IPS-NIHi7 (cell line): Measurements from ENCODE around the gene CECR2.
"Not testable (repeated sequence)": the region's sequence is repeated elsewhere in the genome, so short reads cannot be mapped to it uniquely, and the experiment has no call there.

Experiments used
- DNase-seq: peaks from one replicate; pipeline ENCODE4 v3.0.0; 2012; ENCODE audit warnings: mixed read lengths; ENCODE audit errors: extremely low spot score

Gene CECR2

DNA sequence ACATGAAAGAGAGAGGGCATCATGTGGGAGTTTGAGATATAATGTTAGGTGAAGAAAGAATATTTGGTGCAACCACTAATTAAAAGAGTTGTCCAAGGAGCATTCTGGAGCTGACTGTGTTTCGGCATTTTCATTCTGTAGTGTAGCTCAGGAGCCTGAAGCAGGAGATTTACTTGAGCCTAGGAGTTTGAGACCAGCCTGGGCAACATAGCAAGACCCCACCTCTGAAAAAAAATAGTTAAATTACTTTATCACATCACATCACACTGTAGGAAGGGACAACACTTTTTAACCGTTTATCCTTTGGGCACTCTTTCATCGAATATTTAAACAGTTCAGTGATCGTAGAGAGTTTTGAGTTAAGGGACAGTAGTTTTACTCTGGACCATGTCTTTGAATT, 143.7 kb downstream of the CECR2 start:
- no peak for DNase-seq

DNA sequence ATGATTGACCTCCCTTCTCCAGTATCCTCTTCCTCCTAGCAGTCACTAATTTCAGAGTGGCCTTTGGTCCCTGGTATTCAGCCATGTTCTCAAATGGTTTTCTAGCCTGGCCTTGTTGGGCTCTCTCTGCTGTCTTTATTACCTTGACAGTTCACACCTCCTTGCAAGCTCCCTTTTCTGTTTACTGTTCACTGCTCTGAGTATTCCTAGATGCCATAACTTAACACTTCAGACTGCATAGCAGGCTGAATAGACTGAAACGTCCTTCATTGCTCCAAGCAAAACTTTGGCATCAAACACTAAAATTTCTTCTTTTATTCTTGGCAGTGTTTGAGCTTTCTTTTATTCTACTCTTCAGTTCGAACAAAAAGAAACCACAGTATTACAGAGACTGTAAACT, 144.4 kb downstream of the CECR2 start:
- DNase-seq, result no peak

DNA sequence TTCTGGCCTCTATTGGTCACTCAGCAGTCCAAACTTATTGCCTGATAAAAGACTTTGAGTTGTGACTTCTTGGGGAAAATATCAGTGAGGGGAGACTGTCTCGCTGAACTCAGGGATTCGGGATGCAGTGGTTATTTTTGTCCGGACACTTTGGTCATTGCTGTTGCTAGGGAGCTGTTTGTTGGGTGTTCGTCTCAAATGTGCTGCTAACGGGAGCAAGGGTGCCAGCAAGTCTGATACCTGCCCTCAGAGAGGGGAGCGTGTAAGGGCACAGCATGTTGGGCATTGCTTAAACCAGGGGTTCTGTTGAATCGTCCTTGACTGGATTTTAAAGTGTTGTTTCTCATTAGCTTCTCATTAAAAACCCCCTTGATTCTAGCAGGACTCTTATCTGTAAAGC, 144.8 kb downstream of the CECR2 start:
- DNase-seq, result no peak

DNA sequence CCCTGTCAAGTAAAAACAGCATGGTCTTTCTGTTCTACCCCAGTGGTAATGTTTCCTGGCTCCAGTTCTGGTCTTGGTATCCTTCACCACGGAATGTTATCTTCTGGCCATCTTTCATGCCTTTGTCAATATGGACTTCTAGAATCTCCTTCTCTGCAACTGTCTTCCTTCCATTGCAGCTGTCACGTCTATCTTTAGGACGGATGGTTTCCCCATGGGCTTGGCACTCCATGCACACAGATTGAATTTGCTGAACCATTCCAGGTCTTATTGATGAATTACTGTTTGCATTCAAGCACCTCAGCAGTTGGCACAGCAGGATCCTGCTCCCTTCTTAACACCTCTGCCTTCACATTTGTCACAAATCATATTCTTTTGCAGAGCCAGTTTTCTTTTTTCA, 149.1 kb downstream of the CECR2 start:
- no peak for DNase-seq

DNA sequence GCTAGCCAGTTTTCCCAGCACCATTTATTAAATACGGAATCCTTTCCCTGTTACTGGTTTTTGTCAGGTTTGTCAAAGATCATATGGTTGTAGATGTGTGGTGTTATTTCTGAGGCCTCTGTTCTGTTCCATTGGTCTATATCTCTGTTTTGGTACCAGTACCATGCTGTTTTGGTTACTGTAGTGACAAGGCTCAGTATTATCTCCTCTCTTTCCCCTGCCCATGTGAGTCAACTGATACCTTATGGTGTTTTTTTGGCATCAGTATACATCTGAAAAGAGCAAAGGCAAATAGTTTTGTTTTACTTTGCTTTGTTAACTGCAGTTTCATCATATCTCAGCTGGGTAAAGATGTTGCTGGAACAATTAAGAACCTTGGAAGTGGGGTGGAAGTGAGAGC, 152.7 kb downstream of the CECR2 start:
- not testable (repeated sequence) for DNase-seq

DNA sequence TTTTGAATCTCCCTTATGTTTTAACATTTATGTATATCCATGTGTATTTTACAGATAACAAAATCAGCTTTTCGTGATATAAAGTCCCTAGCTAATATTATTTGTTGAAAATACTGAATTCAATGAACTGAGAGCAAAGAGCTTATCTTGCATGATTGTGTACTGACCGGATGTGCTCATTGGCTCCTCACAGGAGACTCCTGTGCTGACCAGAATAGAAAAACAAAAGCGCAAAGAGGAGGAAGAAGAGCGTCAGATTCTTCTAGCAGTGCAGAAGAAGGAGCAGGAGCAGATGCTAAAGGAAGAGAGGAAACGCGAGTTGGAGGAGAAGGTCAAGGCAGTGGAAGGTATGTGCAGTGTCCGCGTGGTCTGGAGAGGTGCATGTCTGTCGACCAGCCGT, 154.7 kb downstream of the CECR2 start:
- DNase-seq, result no peak

DNA sequence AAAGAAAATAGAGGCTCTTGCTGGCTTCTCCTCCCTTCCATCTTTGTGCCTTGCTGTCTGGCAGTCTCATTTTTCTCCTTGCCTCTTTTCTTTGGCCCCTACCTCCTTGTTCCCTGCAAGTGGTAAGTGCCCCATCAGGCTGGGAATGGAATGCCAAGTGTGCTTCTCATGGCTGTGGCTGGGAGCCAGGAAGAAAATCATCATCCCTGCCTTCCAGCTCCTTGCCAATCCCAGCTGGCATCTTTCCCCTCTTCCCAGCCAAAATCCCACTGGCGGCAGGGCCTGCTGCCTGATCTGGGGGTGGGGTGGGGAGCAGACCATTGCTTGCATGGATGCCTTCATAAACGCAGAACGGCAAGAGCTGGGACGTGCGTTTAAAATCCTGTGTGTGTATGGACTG, 167.0 kb downstream of the CECR2 start:
- DNase-seq, result no peak

DNA sequence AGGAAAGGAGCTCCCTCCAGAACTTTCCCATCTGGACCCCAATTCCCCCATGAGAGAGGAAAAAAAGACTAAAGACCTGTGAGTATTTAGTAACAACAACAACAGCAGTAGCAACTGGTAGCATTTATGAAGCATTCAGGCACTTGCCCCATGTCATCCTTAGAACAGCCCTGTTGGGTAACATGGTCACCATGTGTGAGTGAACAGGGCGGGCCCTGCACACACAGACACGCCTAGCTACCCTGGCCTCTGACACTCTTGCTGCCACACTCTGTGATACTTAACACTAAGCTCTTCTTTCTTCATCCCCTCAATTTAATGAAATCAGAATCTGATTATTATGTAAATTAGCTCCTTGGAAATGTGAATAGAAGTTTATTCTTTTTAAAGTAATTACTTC, 167.9 kb downstream of the CECR2 start:
- DNase-seq, result no peak

DNA sequence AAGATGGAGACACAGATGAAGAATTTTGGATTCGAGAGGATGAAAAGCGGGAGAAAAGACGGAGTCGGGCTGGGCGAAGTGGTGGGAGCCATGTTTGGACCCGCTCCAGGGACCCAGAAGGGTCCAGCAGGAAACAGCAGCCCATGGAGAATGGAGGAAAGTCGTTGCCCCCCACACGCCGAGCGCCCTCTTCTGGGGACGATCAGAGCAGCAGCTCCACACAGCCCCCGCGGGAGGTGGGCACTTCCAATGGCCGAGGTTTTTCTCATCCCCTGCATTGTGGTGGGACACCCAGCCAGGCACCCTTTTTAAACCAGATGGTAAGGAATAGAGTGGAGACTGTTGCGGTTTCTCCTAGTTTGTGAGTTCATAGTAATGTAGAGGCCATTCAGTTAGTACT, 171.2 kb downstream of the CECR2 start:
- DNase-seq, result peak; percentile 70

DNA sequence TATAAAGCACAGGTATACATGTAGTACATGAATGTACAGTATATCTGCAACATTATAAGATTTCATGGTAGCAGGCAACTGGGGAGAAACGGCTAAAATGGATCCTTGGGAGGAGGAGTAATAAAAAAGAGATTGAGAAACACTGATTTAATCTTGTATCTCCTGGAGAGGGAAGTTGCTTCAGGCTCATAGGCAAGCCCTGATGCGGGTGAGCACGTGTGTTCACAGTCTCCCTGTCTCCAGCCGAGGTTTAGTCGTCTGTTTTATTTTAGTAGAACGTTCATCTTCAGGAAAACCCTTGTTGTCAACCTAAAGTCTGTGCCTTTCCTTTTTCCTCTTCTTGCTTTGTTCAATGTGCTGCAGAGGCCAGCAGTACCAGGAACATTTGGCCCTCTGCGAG, 172.2 kb downstream of the CECR2 start:
- DNase-seq, result no peak

DNA sequence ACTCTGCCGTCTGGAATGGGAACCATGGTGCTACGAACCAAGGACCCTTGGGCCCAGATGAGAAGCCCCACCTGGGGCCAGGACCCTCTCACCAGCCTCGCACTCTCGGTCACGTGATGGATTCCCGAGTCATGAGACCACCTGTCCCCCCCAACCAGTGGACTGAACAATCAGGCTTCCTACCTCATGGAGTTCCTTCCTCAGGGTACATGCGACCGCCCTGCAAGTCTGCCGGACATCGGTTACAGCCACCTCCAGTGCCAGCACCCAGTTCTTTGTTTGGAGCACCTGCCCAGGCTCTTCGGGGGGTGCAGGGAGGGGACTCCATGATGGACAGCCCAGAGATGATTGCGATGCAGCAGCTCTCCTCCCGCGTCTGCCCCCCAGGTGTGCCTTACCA, 173.2 kb downstream of the CECR2 start:
- no peak for DNase-seq

DNA sequence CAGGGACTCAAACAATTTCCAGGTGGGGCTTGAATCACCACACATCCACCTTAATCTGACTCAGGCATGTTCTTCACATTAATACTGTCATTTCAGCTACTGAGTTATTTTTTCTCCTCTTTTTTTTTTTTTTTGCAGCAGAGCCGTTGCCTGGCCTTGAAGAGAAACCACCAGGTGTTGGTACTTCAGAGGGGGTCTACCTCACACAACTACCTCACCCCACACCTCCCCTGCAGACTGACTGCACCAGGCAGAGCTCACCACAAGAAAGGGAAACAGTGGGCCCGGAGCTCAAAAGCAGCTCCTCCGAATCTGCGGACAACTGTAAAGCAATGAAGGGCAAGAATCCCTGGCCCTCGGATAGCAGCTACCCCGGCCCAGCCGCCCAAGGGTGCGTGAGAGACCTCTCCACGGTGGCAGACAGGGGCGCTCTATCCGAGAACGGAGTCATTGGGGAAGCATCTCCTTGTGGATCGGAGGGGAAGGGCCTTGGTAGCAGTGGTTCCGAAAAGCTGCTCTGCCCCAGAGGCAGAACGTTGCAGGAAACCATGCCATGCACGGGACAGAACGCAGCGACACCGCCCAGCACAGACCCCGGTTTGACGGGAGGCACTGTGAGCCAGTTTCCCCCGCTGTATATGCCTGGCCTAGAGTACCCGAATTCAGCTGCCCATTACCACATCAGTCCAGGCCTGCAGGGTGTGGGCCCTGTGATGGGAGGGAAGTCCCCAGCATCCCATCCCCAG, 178.9 kb downstream of the CECR2 start:
- no peak for DNase-seq

DNA sequence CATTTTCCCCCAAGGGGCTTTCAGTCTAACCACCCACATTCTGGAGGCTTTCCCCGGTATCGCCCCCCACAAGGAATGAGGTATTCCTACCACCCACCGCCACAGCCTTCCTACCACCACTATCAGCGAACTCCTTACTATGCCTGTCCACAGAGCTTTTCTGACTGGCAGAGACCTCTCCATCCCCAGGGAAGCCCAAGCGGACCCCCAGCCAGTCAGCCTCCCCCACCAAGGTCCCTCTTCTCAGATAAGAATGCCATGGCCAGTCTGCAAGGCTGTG, 179.4 kb downstream of the CECR2 start:
- no peak for DNase-seq

DNA sequence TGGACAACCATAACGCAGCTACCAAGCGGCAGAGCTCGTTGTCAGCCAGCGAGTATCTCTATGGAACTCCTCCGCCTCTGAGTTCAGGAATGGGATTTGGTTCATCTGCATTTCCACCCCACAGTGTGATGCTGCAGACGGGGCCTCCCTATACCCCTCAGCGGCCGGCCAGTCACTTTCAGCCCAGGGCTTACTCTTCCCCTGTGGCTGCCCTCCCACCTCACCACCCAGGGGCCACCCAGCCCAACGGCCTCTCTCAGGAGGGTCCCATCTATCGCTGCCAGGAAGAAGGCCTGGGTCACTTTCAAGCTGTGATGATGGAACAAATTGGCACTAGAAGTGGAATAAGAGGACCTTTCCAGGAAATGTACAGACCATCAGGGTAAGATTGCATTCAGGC, 179.9 kb downstream of the CECR2 start:
- DNase-seq, result no peak

DNA sequence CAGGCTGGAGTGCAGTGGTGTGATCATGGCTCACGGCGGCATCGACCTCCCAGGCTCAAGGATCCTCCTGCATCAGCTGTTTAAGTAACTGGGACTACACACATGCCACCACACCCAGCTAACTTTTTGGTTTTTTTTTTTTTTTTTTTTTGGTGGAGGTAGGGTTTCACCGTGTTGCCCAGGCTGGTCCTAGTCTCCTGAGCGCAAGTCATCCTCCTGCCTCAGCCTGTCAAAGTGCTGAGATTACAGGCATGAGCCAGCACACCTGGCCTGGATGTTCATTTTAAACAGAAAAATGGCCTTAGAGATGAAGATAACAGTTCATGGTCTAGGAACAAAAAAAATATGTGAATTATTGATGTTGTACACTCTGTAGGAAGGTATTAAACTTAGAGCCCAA, 180.4 kb downstream of the CECR2 start:
- DNase-seq, result no peak

DNA sequence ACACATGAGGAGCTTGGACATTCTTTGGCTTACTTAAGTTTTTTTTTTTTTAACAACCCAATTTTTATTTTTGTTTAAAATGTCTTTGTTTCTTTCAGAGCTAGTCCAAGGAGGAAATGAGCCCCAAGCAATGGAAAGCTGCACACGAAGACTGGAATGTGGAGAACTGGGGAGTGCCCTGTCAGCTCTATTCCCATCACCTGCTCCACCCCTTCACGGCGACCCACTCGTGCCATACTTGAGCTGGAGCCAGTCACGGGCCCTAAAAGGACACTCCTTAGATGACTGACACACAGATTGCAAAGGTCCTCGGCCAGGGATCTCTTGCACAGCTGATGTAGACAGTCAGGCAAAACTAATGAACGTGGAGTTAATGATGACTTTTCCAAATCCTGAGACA, 183.5 kb downstream of the CECR2 start:
- no peak for DNase-seq

DNA sequence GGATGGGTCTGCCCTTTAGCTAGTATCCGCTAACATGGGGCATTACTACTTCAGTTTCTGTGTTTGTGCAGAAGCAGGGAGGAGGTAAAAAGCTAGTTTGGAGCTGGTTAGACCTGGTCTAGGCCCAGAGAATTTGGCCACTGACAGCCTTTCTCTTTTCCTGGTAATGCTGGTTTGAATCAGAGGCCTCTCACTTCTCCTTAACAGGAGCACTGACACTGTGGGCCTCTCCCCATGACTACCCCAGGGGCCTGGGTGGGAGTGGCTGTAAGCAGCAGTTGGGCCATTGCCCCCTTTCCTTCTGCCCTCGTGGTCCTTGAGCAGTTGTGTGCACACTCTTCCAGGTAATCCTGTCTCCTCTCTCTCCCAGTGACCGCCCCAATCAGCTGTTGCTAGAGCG, 185.6 kb downstream of the CECR2 start:
- no peak for DNase-seq

DNA sequence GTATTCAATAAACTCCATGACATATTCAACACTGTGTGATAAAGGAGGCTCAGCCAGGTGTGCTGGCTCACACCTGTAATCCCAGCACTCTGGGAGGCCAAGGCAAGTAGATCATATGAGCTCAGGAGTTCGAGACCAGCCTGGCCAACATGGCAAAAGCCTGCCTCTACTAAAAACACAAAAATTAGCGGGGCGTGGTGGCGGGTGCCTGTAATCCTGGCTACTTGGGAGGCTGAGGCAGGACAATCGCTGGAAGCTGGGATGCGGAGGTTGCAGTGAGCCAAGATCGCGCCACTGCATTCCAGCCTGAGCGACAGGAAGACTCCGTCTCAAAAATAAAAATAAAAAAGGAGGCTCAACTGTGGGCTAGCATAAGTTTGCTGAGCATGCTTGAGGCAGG, 189.9 kb downstream of the CECR2 start:
- DNase-seq, result no peak

DNA sequence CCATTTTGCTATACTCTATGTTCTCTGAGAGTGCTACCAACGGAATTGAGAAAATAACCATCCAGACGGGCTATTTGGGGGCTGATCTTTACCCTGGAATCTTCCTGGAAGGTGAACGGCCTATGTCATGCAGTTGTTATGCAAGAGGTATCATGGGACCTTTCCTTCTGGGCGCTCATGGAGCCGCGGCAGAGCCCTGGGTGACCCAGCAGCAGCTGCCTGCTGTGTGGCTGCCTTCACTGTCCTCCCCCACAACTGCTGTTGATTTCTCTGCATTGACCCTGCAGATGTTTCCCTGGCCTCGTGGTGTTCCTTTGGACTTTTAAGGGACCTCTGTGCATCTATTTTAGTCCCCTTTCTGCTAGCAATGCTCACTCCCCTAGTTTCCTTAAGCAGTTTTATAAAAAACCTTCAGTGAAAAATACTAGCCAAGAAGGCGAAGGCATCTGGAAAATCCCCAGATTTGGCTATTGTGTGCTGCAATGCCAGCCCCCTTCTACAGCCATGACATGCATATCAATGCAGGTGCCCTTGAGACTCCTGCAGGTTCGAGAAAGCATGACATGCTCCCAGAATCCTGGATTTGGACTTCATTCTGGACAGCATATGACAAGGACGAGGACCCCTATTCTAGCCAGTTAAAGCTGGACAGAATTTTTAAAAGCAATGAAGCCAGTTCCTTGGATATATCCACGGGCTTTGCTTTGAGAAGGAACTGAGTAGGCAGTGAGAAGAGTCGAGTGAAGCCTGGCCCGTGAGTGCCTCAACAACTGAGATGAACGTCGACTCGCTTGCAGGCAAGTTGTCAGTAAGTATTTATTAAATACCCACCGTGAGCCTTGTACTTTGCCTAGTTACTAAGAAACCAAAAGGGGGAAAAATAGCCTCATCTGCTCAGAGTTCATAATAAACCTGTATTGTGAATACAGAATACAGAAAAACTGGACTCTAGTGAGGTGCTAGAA, 193.9 kb downstream of the CECR2 start, which contains the start of gene SLC25A18:
SLC25A18 (plus strand) TSS at position 593 of the 965 bp plus-strand sequence. CDS start 16,447 bp downstream, outside the sequence.
- DNase-seq, result peak; percentile 57

DNA sequence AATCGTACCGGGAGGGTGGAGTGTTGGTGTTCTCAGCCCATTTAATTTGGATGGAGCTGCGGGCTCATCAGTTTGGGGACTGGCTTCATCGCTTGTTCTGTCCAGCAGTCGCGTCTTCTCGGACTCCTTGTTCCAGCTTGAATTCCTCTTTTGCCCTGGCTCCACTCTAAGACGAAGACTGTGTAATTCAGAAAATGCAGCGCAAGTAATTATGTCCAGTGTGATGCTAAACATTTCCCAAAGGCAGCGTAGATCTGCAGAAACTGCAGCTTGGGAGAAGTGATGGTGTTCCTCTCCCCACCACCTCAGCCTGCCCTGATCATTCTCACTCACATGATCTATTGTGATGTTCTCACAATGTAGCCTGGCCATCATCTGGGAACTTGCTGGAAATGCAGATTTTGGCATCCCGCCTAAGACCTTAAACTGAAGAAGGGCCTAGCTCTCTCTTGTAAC, 194.7 kb downstream of the CECR2 start:
- no peak for DNase-seq

DNA sequence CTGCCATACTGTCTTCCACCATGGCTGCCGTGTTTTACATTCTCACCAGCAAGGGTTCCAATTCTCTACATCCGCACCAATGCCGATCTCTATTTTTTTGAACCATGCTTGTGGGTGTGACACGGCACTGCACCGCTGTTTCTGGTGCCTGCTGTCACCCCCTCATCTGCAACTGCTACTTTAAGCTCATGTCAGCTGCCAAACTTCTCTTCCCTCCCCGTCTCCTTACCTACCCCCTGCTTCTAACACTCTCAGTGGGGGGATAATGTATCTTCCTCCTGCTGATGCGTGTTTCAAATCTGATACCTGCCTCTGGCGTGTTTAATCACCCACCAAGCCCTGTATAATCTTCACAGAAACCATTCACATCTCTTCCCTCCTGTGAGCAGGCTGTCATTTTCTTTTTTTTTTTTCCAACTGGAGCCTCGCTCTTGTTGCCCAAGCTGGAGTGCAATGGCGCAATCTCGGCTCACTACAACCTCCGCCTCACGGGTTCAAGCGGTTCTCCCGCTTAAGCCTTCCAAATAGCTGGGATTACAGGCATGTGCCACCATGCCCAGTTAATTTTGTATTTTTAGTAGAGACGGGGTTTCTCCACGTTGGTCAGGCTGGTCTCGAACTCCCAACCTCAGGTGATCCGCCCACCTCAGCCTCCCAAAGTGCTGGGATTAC, 196.9 kb downstream of the CECR2 start:
- not testable (repeated sequence) for DNase-seq

DNA sequence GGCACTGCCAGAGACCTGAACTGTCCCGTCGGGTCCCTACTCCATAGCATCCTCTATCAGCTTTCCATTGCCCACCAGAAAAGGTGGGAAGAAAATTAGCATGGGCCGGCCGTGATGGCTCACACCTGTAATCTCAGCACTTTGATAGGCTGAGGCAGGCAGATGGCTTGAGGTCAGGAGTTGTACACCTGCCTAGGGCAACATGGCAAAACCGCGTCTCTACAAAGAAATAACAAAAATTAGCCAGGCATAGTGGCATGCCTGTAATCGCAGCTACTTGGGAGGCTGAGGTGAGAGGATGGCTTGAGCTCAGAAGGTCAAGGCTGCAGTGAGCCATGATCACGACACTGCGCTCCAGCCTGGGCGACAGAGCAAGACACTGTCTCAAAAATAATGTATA, 197.5 kb downstream of the CECR2 start:
- DNase-seq, result no peak
